ENCODE results near the gene HDAC8. TPM values are rescaled to one million over a fixed set of nuclear protein-coding genes. Genes with fewer than 3 reads are reported as not detected.
A peak's percentile ranks its signal among the peaks of the same experiment; 100 is the strongest.
"Not testable (repeated sequence)": the region's sequence is repeated elsewhere in the genome, so short reads cannot be mapped to it uniquely, and the experiment has no call there.

The HDAC8 gene
- total RNA-seq, 1 experiment from 2014 or later = 26.1 TPM

- DNase-seq (ENCODE audit: low read depth) = no peak
- in situ Hi-C loops (cut with HindIII; ENCODE audit: low pct_unique_long_range_greater_than_20kb, low sequenced_read_pairs) = no loop called here
Measured at GRCh38 chrX:72470532-72471223, 102.0 kb downstream of the HDAC8 start.

GRCh38 chrX:72470117-72470516, 102.5 kb downstream of the HDAC8 start:
- no peak for DNase-seq (ENCODE audit: low read depth)
- in situ Hi-C loops (cut with HindIII; ENCODE audit: low pct_unique_long_range_greater_than_20kb, low sequenced_read_pairs) = no loop called here

GRCh38 chrX:72468607-72469006, 104.0 kb downstream of the HDAC8 start:
- in situ Hi-C loops (cut with HindIII; ENCODE audit: low pct_unique_long_range_greater_than_20kb, low sequenced_read_pairs) = no loop called here
- no peak for DNase-seq (ENCODE audit: low read depth)

GRCh38 chrX:72467135-72467534, 105.5 kb downstream of the HDAC8 start:
- in situ Hi-C loops (cut with HindIII; ENCODE audit: low pct_unique_long_range_greater_than_20kb, low sequenced_read_pairs) = no loop called here
- DNase-seq (ENCODE audit: low read depth) = no peak

GRCh38 chrX:72466493-72466892, 106.2 kb downstream of the HDAC8 start:
- in situ Hi-C loops (cut with HindIII; ENCODE audit: low pct_unique_long_range_greater_than_20kb, low sequenced_read_pairs) = no loop called here
- DNase-seq (ENCODE audit: low read depth) = no peak

GRCh38 chrX:72465889-72466288, 106.8 kb downstream of the HDAC8 start:
- no peak for DNase-seq (ENCODE audit: low read depth)
- in situ Hi-C loops (cut with HindIII; ENCODE audit: low pct_unique_long_range_greater_than_20kb, low sequenced_read_pairs) = no loop called here

GRCh38 chrX:72461766-72462165, 110.9 kb downstream of the HDAC8 start:
- DNase-seq (ENCODE audit: low read depth) = peak; percentile 3
- in situ Hi-C loops (cut with HindIII; ENCODE audit: low pct_unique_long_range_greater_than_20kb, low sequenced_read_pairs) = no loop called here

- in situ Hi-C loops (cut with HindIII; ENCODE audit: low pct_unique_long_range_greater_than_20kb, low sequenced_read_pairs) = no loop called here
- DNase-seq (ENCODE audit: low read depth) = no peak
Measured at GRCh38 chrX:72461288-72461687, 111.4 kb downstream of the HDAC8 start.

- DNase-seq (ENCODE audit: low read depth) = no peak
- in situ Hi-C loops (cut with HindIII; ENCODE audit: low pct_unique_long_range_greater_than_20kb, low sequenced_read_pairs) = no loop called here
Measured at GRCh38 chrX:72460715-72461114, 111.9 kb downstream of the HDAC8 start.

- DNase-seq (ENCODE audit: low read depth) = not testable (repeated sequence)
Measured at GRCh38 chrX:72449034-72449433, 123.6 kb downstream of the HDAC8 start.

GRCh38 chrX:72440764-72441163, 131.9 kb downstream of the HDAC8 start:
- DNase-seq (ENCODE audit: low read depth); in situ Hi-C loops (cut with HindIII; ENCODE audit: low pct_unique_long_range_greater_than_20kb, low sequenced_read_pairs): not testable (repeated sequence)

More at GRCh38 chrX:72449034-72449433, 123.6 kb downstream of the HDAC8 start:
- in situ Hi-C loops (cut with HindIII; ENCODE audit: low pct_unique_long_range_greater_than_20kb, low sequenced_read_pairs) = not testable (repeated sequence)

GRCh38 chrX:72436010-72436409, 136.6 kb downstream of the HDAC8 start:
- in situ Hi-C loops (cut with HindIII; ENCODE audit: low pct_unique_long_range_greater_than_20kb, low sequenced_read_pairs) = no loop called here
- DNase-seq (ENCODE audit: low read depth) = no peak

GRCh38 chrX:72430405-72430968, 142.2 kb downstream of the HDAC8 start:
- DNase-seq (ENCODE audit: low read depth) = no peak
- in situ Hi-C loops (cut with HindIII; ENCODE audit: low pct_unique_long_range_greater_than_20kb, low sequenced_read_pairs) = no loop called here

GRCh38 chrX:72421797-72422196, 150.8 kb downstream of the HDAC8 start:
- in situ Hi-C loops (cut with HindIII; ENCODE audit: low pct_unique_long_range_greater_than_20kb, low sequenced_read_pairs) = no loop called here

GRCh38 chrX:72409993-72410392, 162.7 kb downstream of the HDAC8 start:
- DNase-seq (ENCODE audit: low read depth) = no peak
- in situ Hi-C loops (cut with HindIII; ENCODE audit: low pct_unique_long_range_greater_than_20kb, low sequenced_read_pairs) = no loop called here

More at GRCh38 chrX:72421797-72422196, 150.8 kb downstream of the HDAC8 start:
- DNase-seq (ENCODE audit: low read depth) = no peak

GRCh38 chrX:72408885-72409284, 163.8 kb downstream of the HDAC8 start:
- in situ Hi-C loops (cut with HindIII; ENCODE audit: low pct_unique_long_range_greater_than_20kb, low sequenced_read_pairs) = no loop called here
- no peak for DNase-seq (ENCODE audit: low read depth)

GRCh38 chrX:72405136-72405535, 167.5 kb downstream of the HDAC8 start:
- in situ Hi-C loops (cut with HindIII; ENCODE audit: low pct_unique_long_range_greater_than_20kb, low sequenced_read_pairs); DNase-seq (ENCODE audit: low read depth): not testable (repeated sequence)

- DNase-seq (ENCODE audit: low read depth) = no peak
- in situ Hi-C loops (cut with HindIII; ENCODE audit: low pct_unique_long_range_greater_than_20kb, low sequenced_read_pairs) = no loop called here
Measured at GRCh38 chrX:72402614-72403013, 170.0 kb downstream of the HDAC8 start.

GRCh38 chrX:72399816-72400215, 172.8 kb downstream of the HDAC8 start:
- in situ Hi-C loops (cut with HindIII; ENCODE audit: low pct_unique_long_range_greater_than_20kb, low sequenced_read_pairs) = no loop called here
- no peak for DNase-seq (ENCODE audit: low read depth)

GRCh38 chrX:72396117-72396516, 176.5 kb downstream of the HDAC8 start:
- no peak for DNase-seq (ENCODE audit: low read depth)
- in situ Hi-C loops (cut with HindIII; ENCODE audit: low pct_unique_long_range_greater_than_20kb, low sequenced_read_pairs) = no loop called here

Measured in Caki2 (cell line).